H1 (cell line): ENCODE data around the gene FRK. TPM values are rescaled to one million over a fixed set of nuclear protein-coding genes. Genes with fewer than 3 reads are reported as not detected.
"Not testable (repeated sequence)": the region's sequence is repeated elsewhere in the genome, so short reads cannot be mapped to it uniquely, and the experiment has no call there.

Experiments used
- CTCF ChIA-PET: fragments of 300-600 bp; sonication (Branson Sonifier 250); formaldehyde crosslinking; loops from one replicate; lab custom pipeline; 2021; ENCODE audit not compliant: partially characterized antibody; lab: Charles Lee
- POLR2A ChIA-PET: fragments of 300-600 bp; sonication (Branson Sonifier 250); formaldehyde crosslinking; loops from one replicate; lab custom pipeline; 2021; ENCODE audit warnings: inconsistent platforms; ENCODE audit not compliant: partially characterized antibody; lab: Charles Lee
- DNase-seq, 2 experiments: peaks; one replicate each; pipeline versions ENCODE4 v3.0.0 to v3.0.0-alpha.2; 2010 to 2022; ENCODE audit warnings: low spot score in 2 of 2, low read depth in 1 of 2, mixed read lengths in 1 of 2
- FAIRE-seq: peaks from 2 replicates; lab custom pipeline; 2011; peaks lifted over from hg19 to GRCh38; lab: Jason Lieb, UNC
- H2AFZ ChIP-seq: 2 replicates; pipeline ENCODE4 v1.8.1; 2012; ENCODE audit warnings: low read length, inconsistent platforms
- H2AK5ac ChIP-seq: 2 replicates; pipeline ENCODE4 v1.6.1; 2013; ENCODE audit warnings: low read depth, low read length
- H2BK120ac ChIP-seq: replicated peaks from 2 replicates; pipeline ENCODE3; 2013; ENCODE audit warnings: low read depth, low read length, inconsistent platforms
- H2BK12ac ChIP-seq: 2 replicates; pipeline ENCODE4 v1.6.1; 2013; ENCODE audit warnings: low read depth, low read length
- H2BK15ac ChIP-seq: 2 replicates; pipeline ENCODE4 v1.6.1; 2013; ENCODE audit warnings: low read length
- H2BK20ac ChIP-seq: 2 replicates; pipeline ENCODE4 v1.6.1; 2013; ENCODE audit warnings: low read length
- H2BK5ac ChIP-seq: 2 replicates; pipeline ENCODE4 v1.6.1; 2013; ENCODE audit warnings: low read depth, low read length
- H3K14ac ChIP-seq: 2 replicates; pipeline ENCODE4 v1.6.1; 2013; ENCODE audit warnings: inconsistent platforms; ENCODE audit not compliant: insufficient read length
- H3K18ac ChIP-seq: 2 replicates; pipeline ENCODE4 v1.6.1; 2013; ENCODE audit warnings: low read length; ENCODE audit errors: extremely low read depth
- H3K23ac ChIP-seq: 2 replicates; pipeline ENCODE4 v1.6.1; 2013; ENCODE audit warnings: inconsistent platforms; ENCODE audit not compliant: insufficient read length
- H3K23me2 ChIP-seq: 2 replicates; pipeline ENCODE4 v1.6.1; 2013; ENCODE audit warnings: low read depth, low read length
- H3K27ac ChIP-seq: 2 replicates; pipeline ENCODE4 v1.6.1; 2011; ENCODE audit warnings: low read depth, low read length, inconsistent platforms
- H3K27me3 ChIP-seq, 4 experiments: replicated peaks in 1 of 4; 1 replicate in 1 of 4; 2 replicates in 3 of 4; pipeline versions ENCODE4 v1.6.1 to v1.8.1; 2011 to 2013; ENCODE audit warnings: low read length in 3 of 4, mild to moderate bottlenecking in 3 of 4, inconsistent platforms in 2 of 4, mixed read lengths in 2 of 4, moderate library complexity in 1 of 4; ENCODE audit not compliant: control insufficient read depth in 3 of 4, insufficient read depth in 3 of 4; ENCODE audit errors: extremely low read depth in 1 of 4
- H3K36me3 ChIP-seq, 4 experiments: 2 replicates each; pipeline versions ENCODE4 v1.6.1 to v1.8.1; 2011 to 2013; ENCODE audit warnings: mild to moderate bottlenecking in 4 of 4, low read length in 3 of 4, moderate library complexity in 2 of 4, control low read depth in 1 of 4, inconsistent platforms in 1 of 4; ENCODE audit not compliant: insufficient read depth in 4 of 4, control insufficient read depth in 2 of 4
- H3K4ac ChIP-seq: replicated peaks from 2 replicates; pipeline ENCODE3; 2013; ENCODE audit warnings: low read length, low read depth, mixed read lengths, inconsistent platforms; ENCODE audit not compliant: insufficient read length
- H3K4me1 ChIP-seq, 4 experiments: replicated peaks in 1 of 4; 1 replicate in 1 of 4; 2 replicates in 3 of 4; pipeline versions ENCODE4 v1.6.1 to v1.8.1; 2011 to 2013; ENCODE audit warnings: low read length in 3 of 4, inconsistent platforms in 2 of 4, mixed read lengths in 1 of 4; ENCODE audit not compliant: insufficient read depth in 4 of 4, control insufficient read depth in 3 of 4
- H3K4me2 ChIP-seq, 2 experiments: 2 replicates each; pipeline versions ENCODE4 v1.6.1 to v1.8.1; 2011 to 2013; ENCODE audit warnings: low read depth in 2 of 2, low read length in 2 of 2, control low read depth in 1 of 2, inconsistent platforms in 1 of 2, mild to moderate bottlenecking in 1 of 2; ENCODE audit not compliant: insufficient read depth in 1 of 2
- H3K4me3 ChIP-seq, 4 experiments: fragments of 200-600, 300-600 bp in 1 of 4; sonication (generic), shearing (Covaris generic), sonication (Bioruptor Twin) in 1 of 4; 2 replicates each; pipeline versions ENCODE4 v1.5.1 to v1.8.1; 2011 to 2016; ENCODE audit warnings: low read length in 4 of 4, low read depth in 3 of 4, control low read depth in 2 of 4, inconsistent platforms in 2 of 4, mild to moderate bottlenecking in 2 of 4, mixed read lengths in 1 of 4, moderate library complexity in 1 of 4; ENCODE audit not compliant: insufficient read depth in 2 of 4; ENCODE audit errors: extremely low read depth in 1 of 4
- H3K56ac ChIP-seq: replicated peaks from 2 replicates; pipeline ENCODE3; 2013; ENCODE audit warnings: low read depth, mild to moderate bottlenecking, mixed read lengths, low read length, inconsistent platforms; ENCODE audit not compliant: insufficient read length
- H3K79me1 ChIP-seq: 2 replicates; pipeline ENCODE4 v1.6.1; 2013; ENCODE audit warnings: low read depth, low read length, control low read depth
- H3K79me2 ChIP-seq, 2 experiments: 2 replicates each; pipeline versions ENCODE4 v1.6.1 to v1.8.1; 2012 to 2013; ENCODE audit warnings: low read length in 2 of 2, mild to moderate bottlenecking in 2 of 2, inconsistent platforms in 1 of 2; ENCODE audit not compliant: insufficient read depth in 2 of 2, control insufficient read depth in 1 of 2
- H3K9ac ChIP-seq, 4 experiments: replicated peaks in 1 of 4; 1 replicate in 1 of 4; 2 replicates in 3 of 4; pipeline versions ENCODE4 v1.6.1 to v1.8.1; 2011 to 2013; ENCODE audit warnings: low read depth in 3 of 4, low read length in 3 of 4, control low read depth in 2 of 4, mild to moderate bottlenecking in 2 of 4, moderate library complexity in 2 of 4, inconsistent platforms in 1 of 4; ENCODE audit errors: extremely low read depth in 1 of 4
- H3K9me3 ChIP-seq, 2 experiments: 2 replicates each; pipeline versions ENCODE4 v1.6.1 to v1.8.1; 2012 to 2013; ENCODE audit warnings: mild to moderate bottlenecking in 2 of 2, moderate library complexity in 2 of 2, control low read depth in 1 of 2, inconsistent platforms in 1 of 2, low read depth in 1 of 2, low read length in 1 of 2, mixed read lengths in 1 of 2; ENCODE audit not compliant: insufficient read depth in 2 of 2
- H4K20me1 ChIP-seq, 2 experiments: replicated peaks in 1 of 2; 2 replicates each; pipeline versions ENCODE3 to v1.8.1; 2011 to 2013; ENCODE audit warnings: inconsistent platforms in 2 of 2, low read length in 2 of 2, mild to moderate bottlenecking in 1 of 2; ENCODE audit not compliant: insufficient read depth in 2 of 2, control insufficient read depth in 1 of 2
- H4K5ac ChIP-seq: 2 replicates; pipeline ENCODE4 v1.6.1; 2013; ENCODE audit warnings: low read length, low read depth, mixed read lengths, inconsistent platforms; ENCODE audit not compliant: insufficient read length
- H4K8ac ChIP-seq: 2 replicates; pipeline ENCODE4 v1.8.0; 2013; ENCODE audit warnings: mild to moderate bottlenecking, moderate library complexity, low read length, inconsistent platforms; ENCODE audit not compliant: insufficient read depth; ENCODE audit errors: extremely low read depth
- H4K91ac ChIP-seq: replicated peaks from 2 replicates; pipeline ENCODE3; 2013; ENCODE audit warnings: low read length, mixed read lengths, inconsistent platforms; ENCODE audit not compliant: insufficient read length
- WGBS, 2 experiments: shearing (Covaris generic) in 1 of 2; methylation state at CpG; one replicate each; pipeline versions ENCODE4 v1.1.6 to v1.1.7; 2013 to 2015; ENCODE audit warnings: low lambda C conversion rate in 2 of 2, mixed read lengths in 2 of 2, inconsistent platforms in 1 of 2, low coverage in 1 of 2, missing lambda C conversion rate in 1 of 2; ENCODE audit not compliant: insufficient replicate concordance in 2 of 2, insufficient coverage in 1 of 2, insufficient read length in 1 of 2; ENCODE audit errors: extremely low coverage in 1 of 2, missing lambda C conversion rate in 1 of 2; 5-methylcytosine and 5-hydroxymethylcytosine counted together
- polyA plus RNA-seq, 7 experiments: library from polyadenylated mRNA; depleted of rRNA in 3 of 7; stranded (reverse) in 5 of 7; unstranded in 2 of 7; fragments of >200 nt in 5 of 7; fragments of 200-250 nt in 2 of 7; gene quantifications; 1 replicate in 5 of 7; 2 replicates in 1 of 7; 4 replicates in 1 of 7; pipeline versions ENCODE4 v1.2.1 to v1.2.3, GENCODE V29; 2011 to 2013; ENCODE audit warnings: missing spikeins in 2 of 7, mixed read lengths in 2 of 7
- total RNA-seq: library from RNA; stranded (reverse); fragmentation: NEBNext Ultra II Directional; extraction: Animal tissue kit (Norgen Biotek cat#: 25700); gene quantifications from 2 replicates; pipeline ENCODE4 v1.2.1, GENCODE V29; 2021

The FRK gene
- total and polyA plus RNA-seq, 2 of the 8 experiments (the other 6 are each of a cell fraction or from before 2014, with no cell fraction given), result 0.11 to 0.24 TPM

DNA sequence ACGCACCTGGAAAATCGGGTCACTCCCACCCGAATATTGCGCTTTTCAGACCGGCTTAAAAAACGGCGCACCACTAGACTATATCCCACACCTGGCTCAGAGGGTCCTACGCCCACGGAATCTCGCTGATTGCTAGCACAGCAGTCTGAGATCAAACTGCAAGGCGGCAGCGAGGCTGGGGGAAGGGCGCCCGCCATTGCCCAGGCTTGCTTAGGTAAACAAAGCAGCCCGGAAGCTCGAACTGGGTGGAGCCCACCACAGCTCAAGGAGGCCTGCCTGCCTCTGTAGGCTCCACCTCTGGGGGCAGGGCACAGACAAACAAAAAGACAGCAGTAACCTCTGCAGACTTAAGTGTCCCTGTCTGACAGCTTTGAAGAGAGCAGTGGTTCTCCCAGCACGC is 100.4 kb downstream of the FRK start:
- not testable (repeated sequence) for H3K56ac ChIP-seq, H4K8ac ChIP-seq, H2BK120ac ChIP-seq, H3K23me2 ChIP-seq, H3K9ac ChIP-seq, H4K20me1 ChIP-seq, H3K14ac ChIP-seq, H3K9me3 ChIP-seq, DNase-seq, H4K91ac ChIP-seq, H2AFZ ChIP-seq, H3K36me3 ChIP-seq, H3K4me2 ChIP-seq, FAIRE-seq, H3K18ac ChIP-seq, H3K79me1 ChIP-seq, H3K27ac ChIP-seq, H3K4me1 ChIP-seq, H3K23ac ChIP-seq, H2AK5ac ChIP-seq, H4K5ac ChIP-seq, H2BK12ac ChIP-seq, H3K79me2 ChIP-seq, H2BK20ac ChIP-seq, H3K4ac ChIP-seq, H3K27me3 ChIP-seq, H2BK5ac ChIP-seq, H2BK15ac ChIP-seq
- peak overlapping the region in 1 of 4 experiments; percentile 13; a peak in 1 of 8 replicates for H3K4me3 ChIP-seq
- ChIA-PET CTCF (interaction anchor here (0.6 to 0.7 kb wide), 2 partner anchors 311 to 346 kb away, joined by 3 to 5 read pairs; no protein-coding TSS in a partner anchor), POLR2A (interaction anchor here (0.6 to 0.7 kb wide), 2 partner anchors 60 to 127 kb away, joined by 3 read pairs; no protein-coding TSS in a partner anchor)
- 85% methylated on average over 8 of the region's 17 CpGs; no CpG with 5 or more reads in 1 of the 2 experiments for WGBS, 2 experiments
